WI38 (cell line): Measurements from ENCODE around the gene MAGEF1.

Experiments
- H3K4me3 ChIP-seq: 2 replicates; pipeline ENCODE4 v1.5.1; 2011; ENCODE audit warnings: low read depth, mild to moderate bottlenecking, control low read depth, low read length
- TF ChIP-seq, protein P1 (sequence below): IDR thresholded peaks from 2 replicates; pipeline ENCODE4 v1.5.1; 2012; ENCODE audit warnings: low read depth, mild to moderate bottlenecking, control low read depth, low read length

The MAGEF1 gene

DNA sequence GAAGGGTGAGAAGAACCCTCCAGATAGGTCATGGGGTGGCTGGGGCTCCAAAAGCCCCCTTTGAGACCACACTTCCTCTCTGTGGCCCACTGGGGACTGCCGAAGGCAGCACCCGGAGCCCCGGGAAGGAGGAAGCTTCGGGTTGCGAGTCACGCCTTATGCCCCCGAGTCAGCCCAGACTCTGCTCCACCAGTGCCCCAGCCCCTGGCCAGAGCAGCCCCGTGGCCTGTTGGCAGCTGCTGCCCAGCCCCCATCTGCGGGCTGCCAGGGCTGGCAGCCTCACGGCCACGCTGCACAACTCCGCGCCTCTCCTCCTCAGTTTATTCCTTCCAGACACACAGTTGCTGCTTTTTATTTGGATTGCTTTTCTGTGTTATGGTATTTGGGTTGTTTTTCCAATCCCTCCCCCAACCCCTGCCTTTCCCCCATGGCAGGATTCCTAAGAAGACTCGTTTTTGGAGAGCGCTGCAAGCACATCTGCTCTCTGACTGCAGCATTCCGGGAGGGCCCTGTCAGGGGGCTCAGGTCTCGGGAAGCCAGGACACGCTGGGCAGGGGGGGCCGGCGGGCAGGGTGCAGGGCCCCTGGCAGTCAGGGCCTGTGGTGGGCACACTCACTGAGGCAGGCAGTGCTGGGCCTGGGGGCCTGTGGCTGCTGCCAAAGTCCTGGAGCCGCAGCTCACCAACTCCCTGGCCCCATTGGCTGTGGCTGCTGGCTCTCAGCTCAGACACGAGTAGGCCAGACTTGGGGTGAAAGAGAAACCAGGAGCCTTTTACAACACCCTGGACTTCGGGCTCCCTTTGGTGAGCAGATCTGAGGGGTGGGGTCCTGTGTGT lies 20.2 kb downstream of the MAGEF1 start:
- H3K4me3 ChIP-seq, result no peak overlapping the region
- TF ChIP-seq, protein P1, sequence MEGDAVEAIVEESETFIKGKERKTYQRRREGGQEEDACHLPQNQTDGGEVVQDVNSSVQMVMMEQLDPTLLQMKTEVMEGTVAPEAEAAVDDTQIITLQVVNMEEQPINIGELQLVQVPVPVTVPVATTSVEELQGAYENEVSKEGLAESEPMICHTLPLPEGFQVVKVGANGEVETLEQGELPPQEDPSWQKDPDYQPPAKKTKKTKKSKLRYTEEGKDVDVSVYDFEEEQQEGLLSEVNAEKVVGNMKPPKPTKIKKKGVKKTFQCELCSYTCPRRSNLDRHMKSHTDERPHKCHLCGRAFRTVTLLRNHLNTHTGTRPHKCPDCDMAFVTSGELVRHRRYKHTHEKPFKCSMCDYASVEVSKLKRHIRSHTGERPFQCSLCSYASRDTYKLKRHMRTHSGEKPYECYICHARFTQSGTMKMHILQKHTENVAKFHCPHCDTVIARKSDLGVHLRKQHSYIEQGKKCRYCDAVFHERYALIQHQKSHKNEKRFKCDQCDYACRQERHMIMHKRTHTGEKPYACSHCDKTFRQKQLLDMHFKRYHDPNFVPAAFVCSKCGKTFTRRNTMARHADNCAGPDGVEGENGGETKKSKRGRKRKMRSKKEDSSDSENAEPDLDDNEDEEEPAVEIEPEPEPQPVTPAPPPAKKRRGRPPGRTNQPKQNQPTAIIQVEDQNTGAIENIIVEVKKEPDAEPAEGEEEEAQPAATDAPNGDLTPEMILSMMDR, result no peak

DNA sequence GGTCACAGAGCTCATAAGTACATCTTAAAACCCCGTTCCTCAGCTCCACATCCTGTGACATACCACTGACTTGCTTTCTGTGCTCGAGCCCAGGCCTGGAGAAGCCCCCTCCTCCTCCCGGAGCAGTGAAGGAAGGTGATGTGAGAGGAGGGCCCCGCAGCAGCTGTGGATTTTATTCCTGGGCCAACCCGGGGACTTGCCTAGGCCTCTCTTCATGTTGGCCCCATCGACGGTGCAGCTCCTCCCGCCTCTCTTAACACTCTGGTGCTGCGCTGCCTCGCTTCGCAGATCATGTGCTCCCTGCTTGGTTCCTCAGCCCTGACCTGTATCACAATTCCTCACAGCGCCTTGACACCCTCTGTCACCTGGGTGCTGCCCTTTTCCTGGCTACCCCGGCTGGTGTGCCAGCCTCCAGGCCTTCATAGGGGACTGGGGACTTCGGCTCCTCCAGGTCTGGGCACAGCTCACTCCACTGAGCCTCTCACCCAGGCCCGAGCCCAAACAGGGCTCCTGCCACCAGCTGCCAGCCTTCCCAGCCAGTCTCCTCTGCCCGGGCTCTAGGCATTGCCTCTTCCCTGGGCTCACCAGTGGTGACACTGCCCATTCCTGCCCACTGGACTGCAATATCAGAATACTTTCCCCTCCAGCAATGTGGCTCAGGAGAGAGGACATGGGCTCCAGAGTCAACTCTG lies 21.5 kb downstream of the MAGEF1 start:
- TF ChIP-seq, protein P1, result no peak
- H3K4me3 ChIP-seq, result no peak overlapping the region

DNA sequence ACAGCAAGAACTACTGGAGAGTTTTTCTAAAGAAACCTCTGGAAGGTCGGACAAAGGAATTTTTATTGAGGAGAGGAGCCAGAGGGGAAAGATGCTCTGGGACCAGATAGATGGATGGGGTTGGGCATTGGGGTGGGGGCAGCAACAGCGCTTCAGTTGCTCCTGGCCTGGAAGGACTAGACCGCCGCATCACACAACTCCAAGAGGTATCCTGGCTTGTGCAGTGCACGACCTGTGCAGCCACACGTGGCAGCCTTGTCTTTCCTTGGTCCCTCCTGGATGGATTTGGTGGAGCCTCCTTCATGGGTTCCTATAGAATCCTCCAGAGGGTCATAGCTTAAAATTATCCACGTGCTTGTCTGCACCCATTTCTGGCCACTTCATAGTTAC lies 23.0 kb downstream of the MAGEF1 start:
- TF ChIP-seq, protein P1, result no peak

DNA sequence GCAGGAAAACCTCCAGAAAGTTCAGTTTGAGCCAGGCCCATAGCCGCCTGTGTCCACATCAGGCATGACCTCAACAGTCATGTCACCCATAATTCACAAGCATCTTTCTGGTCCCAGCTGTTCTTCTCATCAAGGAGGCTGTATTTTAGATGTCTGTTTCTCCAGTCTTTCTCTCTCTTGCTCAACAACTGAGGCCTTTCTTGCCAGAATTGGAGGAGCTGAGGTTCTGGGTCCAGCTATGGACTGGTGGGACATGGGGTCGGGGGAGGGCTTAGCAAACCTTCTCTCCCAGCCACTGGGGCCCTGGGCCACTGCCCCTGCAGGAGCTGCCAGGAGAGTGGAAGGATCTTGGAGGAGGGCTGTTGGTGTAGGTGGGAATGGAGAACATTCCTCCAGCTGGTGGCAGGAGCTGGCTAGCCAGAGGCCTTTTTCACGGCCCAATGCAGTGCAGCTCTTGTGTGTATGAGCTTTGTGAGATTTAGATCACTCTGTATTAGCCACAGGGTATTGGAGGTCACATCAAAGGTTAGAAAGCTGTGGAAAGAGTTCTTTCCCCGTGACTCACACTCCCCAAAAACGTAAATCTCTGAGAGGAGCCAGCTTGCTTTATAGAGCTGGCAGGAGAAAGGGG lies 23.5 kb downstream of the MAGEF1 start:
- no peak overlapping the region for H3K4me3 ChIP-seq
- TF ChIP-seq, protein P1, result no peak

More for the DNA sequence above, 23.0 kb downstream of the MAGEF1 start:
- H3K4me3 ChIP-seq, result no peak overlapping the region

DNA sequence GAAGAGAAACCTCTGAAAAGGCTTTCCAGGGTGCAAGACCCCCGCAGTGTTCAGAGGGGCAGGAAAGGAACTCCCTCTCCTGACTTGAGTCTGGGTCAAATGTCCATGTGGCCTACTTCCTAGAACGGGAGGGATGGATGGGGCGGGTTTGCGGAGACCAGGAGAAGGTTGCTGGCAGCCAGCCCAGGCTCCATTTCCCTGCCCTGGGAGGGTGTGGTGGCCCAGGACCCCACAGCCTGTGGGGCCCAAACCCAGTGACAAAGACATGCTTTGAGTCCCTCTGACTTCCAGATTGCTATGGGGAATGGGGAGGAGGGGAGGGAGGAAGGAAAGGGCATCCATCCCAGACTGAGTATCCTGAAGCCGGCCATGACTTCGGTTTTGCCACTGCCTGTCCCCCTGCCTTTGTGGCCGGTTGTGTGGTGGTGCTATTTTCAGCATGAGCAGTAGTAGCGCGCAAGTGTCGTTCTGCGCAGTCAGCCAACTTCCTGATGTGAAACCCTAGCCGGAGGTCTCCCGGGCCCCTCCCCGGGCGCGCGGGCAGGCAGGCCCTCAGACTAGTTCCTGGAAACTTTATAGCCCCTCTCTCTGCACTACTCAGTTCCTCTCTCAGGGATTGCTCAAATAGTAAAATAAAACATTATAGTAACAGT lies 24.4 kb downstream of the MAGEF1 start:
- TF ChIP-seq, protein P1, result no peak
- H3K4me3 ChIP-seq, result no peak overlapping the region

DNA sequence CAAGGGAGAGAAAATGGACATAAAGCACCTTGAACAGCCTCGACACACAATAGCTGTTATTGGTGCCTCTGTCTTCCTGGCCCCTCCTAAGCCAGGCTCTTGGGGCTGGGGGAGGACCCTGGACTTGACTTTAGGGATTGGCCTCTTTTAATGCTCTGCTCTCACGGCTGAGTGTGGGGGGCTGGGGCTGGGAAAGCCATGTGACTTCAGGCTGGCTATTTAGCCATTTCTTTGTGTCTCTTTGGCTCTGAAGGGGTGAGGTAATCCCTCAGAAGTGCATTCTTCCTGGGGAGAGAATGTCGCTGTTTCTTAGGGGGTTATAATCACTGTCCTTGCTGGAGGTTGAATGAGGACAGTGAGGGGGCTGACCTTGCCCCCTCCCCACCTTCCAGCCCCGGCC lies 26.2 kb downstream of the MAGEF1 start:
- H3K4me3 ChIP-seq, result no peak overlapping the region
- TF ChIP-seq, protein P1, result no peak
